Hematopoietic multipotent progenitor cell (in vitro differentiated cells): ENCODE results near the gene STAM2. TPM values are rescaled to one million over a fixed set of nuclear protein-coding genes. Genes with fewer than 3 reads are reported as not detected.
A peak's percentile ranks its signal among the peaks of the same experiment; 100 is the strongest.
"Not testable (repeated sequence)": the region's sequence is repeated elsewhere in the genome, so short reads cannot be mapped to it uniquely, and the experiment has no call there.

Source experiments
- DNase-seq, 3 donors: peaks; one replicate each; pipeline ENCODE4 v3.0.0-alpha.2; 2011 to 2015; ENCODE audit warnings: low read depth in 2 of 3, low spot score in 2 of 3
- total RNA-seq: library from RNA; depleted of rRNA; stranded (reverse); fragments of >200 nt; gene quantifications from one replicate; pipeline ENCODE4 v1.2.3, GENCODE V29; 2012

STAM2 gene
- 13.2 TPM for total RNA-seq

DNA sequence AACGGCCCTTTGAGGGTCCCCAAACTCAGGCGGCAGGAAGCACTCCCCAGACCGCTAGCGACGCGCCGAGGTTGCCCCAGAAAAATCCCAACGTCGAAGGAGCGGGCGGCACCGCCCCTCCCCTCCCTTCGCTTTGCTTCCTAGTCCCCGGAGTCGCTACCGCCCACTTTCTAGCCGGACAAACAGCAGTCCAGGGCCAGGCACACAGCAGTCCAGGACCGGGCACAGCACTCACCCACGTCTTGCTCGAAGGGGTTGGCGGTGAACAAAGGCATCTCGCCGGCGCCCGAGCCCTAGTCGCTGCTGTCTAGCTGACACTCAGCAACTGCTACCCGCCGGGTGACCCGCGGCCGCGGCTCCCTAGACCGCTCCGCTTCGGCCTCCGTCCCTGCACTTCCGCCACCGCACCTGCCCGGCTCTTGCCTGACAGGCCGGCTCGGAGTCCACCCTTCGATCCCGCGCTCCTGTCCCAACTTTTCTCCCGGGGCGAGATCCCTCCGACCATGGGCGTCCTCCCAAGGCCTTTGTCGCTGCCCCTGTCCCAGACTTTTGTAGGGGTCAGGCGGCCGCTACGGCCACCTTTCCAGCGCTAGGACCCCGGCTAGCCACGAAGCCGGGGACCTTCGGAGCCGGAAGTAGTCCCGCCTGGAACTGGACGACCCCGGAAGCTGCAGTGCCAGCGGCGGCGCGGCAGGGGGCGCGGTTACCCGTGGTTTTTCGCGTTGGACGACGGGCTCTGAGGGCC, at the start of gene STAM2:
TSS of gene STAM2 (minus strand) at position 396 of the 745 bp plus-strand sequence. CDS start at position 275, 121 bp downstream.
- peak; percentile 84 to 93 (median 89) for DNase-seq

DNA sequence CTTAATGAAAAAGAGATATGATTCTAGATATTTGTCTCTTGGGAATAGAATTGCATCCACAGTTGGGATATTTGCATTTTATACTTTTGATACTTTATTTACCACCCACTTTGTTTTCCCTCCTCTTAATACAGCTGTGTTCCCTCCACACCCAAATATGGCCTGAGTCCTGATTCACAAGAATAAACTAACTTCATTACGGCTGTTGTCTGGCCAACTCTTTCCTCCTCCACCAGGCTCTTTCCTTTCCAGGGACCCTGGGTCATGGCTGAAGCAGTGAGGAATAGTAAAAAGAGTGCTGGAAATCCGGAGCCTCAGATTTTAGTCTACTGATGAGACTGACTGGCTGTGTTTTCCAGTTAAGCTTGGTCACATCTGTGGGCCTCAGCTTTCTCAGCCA, 48.4 kb upstream of the STAM2 start:
- no peak for DNase-seq

DNA sequence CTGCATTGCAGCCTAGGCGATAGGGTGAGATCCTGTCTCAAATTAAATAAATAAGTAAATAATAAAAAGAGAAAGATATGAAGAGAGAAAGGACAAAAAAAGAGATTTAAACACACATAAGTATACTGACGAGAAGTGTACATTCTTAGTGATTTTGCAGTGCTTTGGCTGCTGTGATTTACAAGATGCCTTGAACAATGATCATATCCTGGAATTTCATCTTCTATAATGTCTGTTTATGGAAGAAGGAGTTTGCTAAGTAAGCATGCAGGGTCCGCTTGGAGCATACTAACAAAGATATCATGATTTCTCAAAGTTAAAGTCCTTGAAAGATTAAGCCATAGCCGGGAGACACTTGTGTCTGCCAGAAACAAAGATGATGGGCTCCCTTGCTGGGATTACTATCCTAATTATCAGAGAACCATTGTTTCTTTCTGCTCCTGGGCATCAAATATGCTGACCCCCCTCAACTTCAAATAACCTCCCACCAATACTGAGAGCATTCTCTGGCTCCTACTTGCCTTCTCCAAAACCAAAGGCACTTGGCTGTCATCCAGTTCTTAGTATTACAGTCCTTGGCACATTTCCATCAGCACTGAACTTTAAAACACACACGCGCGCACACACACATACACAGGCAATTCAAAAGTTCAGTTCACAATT, 47.5 kb upstream of the STAM2 start:
- peak in 2 of 3 donors; percentile 33 to 78 for DNase-seq

DNA sequence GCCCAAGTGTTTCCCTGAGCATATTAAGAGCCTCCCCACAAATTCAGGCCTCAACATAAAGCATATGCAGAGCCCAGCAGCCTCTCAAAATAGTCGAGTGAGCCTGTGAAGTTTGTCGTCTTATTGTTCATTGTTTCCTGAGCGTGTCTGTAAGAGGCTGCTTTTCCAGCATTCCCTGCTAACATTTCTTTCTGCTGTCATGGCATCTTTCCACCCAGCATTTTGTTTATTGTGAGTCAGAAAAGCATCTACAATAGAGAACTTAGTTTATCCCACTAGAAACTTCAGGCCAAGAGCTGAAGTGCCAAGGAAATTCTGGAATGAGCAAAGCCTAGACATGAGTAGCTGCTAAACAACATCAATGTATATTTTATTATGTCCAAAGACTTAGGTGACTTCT, 46.3 kb upstream of the STAM2 start:
- no peak for DNase-seq

- no peak for DNase-seq
Measured at GRCh38 chr2:152219077-152219828, 43.7 kb upstream of the STAM2 start.

DNA sequence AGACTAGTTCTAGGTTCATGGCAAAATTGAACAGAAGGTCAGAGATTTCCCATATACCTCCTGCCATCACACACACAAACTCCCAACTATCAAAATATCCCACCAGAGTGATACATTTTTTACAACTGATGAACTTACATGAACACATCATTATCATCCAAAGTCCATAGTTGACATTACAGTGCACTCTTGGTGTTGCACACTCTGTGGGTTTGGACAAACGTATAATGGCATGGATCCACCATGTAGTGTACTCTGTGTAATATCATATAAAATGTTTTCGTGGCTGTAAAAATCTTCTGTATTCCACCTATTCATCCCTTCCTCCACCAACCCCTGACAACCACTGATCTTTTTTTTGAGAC, 25.9 kb upstream of the STAM2 start:
- no peak for DNase-seq

DNA sequence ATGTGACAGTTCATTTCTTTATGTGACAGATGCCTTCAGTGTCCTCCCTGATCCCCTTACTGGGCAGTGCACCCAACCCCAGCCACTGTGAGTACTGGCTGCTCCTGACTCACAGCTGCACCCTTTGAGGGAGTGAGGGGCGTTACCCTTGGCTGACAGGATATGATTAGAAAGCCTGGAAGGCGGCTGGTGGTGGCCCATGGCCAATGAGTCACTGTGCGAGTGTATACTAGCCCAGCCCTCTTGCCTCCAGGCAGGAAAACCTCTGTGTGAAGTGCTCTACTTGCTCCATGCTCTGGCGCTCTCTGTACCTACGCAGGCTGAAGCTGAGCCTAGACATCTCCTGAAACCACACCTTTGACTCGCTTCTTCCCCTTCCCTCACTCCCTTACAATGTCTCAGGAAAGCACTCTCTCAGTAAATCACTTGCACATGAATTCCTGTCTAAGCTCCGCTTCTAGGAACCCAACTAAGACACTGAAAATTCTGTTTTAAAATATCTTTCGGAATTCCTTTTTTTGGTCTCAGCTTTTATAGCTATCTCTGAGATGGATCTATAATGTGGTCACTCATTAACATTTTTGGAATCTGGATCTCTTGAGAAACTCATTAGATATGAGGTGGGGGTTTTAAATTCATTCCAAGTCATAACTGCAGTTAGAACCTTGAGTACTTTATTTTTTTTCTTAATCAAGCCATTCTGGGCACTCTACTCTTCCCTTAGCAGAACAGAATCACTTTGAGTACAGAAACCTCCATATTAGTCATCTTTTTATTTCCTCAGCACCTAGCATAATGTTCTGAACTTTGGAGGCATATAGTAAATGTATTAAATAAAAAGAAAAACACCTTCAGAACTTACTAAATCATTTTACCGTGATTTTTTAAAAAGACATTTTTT, 25.3 kb upstream of the STAM2 start:
- peak in 1 of 3 donors; percentile 14 for DNase-seq

GRCh38 chr2:152200101-152200500, 24.5 kb upstream of the STAM2 start:
- DNase-seq, result no peak

GRCh38 chr2:152198499-152198898, 22.9 kb upstream of the STAM2 start:
- no peak for DNase-seq

- DNase-seq, result not testable (repeated sequence)
Measured at GRCh38 chr2:152197508-152198284, 22.1 kb upstream of the STAM2 start.

DNA sequence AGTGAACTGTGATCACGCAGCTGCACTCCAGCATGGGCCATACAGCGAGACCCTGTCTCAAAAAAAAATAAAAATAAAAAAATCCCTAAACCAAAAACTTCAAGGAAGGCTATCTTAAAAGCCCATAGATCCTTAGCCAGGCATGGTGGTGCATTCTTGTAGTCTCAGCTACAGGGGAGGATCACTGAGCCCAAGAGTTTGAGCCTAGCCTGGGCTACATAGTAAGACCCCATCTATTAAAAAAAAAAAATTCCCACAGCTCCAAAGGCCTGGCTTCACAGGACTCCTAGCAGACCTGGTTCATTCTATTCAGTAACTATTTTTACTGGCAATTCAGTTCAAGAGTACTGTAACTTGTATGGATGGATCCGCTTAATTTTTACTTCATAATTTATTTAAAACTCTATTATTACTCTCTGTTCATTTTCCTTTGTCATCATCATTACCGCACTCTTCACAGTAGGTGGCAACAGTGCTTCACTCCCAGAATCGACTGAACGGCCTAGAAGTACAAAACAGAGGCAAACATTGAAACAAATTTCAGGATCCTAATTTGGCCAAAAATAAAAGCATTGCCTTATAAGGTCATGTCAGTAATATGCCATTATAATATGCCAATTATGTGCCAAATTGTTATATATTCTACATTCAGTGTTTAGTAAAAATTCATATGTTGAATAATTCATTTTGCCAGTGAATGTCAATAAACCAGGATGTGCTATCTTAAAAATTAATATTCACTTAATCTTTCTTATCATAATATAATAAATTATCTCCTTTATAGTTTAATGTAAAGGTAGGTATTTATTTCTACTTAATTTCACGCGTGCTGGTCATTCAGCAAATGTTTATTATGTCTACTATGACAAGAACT, 14.3 kb upstream of the STAM2 start:
- peak in 2 of 3 donors; percentile 53 to 87 for DNase-seq

- DNase-seq, result not testable (repeated sequence)
Measured at GRCh38 chr2:152186808-152187207, 11.2 kb upstream of the STAM2 start.

GRCh38 chr2:152186262-152186661, 10.7 kb upstream of the STAM2 start:
- DNase-seq, result no peak

DNA sequence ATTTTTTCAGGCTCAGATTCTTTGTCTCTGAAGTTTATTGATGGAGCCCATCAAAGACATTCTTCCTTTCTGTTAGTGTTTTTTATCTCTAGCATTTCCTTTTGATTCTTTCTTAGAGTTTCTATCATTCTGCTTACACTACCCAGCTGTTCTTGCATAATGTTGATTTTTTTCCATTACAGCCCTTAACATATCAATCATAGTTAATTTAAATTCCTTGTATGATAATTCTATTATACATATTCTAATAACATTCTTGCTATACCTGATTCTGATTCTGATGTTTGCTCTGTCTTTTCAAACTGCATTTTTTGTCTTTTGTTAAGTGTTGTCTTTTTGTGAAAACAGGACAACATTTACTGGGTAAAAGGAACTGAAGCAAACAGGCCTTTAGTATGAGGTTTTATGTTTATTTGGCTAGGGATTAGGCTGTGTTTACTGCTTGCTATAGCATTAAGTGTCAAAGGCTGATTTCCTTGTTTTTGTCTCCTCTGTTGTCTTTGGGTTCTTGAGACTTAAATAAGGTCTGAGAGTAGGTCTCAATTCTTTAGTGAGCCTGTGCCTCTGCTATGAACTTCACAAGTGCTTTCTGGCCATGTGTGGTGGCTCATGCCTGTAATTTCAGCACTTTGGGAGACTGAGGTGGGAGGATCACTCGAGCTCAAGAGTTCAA, 8.0 kb upstream of the STAM2 start:
- no peak for DNase-seq

DNA sequence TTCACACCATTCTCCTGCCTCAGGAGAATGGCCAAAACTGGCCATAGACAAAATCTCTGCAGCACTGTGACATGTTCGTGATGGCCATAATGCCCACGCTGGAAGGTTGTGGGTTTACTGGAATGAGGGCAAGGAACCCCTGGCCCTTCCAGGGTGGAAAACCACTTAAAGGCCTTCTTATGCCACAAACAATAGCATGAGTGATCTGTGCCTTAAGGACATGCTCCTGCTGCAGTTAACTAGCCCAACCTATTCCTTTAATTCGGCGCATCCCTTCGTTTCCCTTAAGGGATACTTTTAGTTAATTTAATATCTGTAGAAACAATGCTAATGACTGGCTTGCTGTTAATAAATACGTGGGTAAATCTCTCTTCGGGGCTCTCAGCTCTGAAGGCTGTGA, 2.1 kb upstream of the STAM2 start:
- DNase-seq, result not testable (repeated sequence)

DNA sequence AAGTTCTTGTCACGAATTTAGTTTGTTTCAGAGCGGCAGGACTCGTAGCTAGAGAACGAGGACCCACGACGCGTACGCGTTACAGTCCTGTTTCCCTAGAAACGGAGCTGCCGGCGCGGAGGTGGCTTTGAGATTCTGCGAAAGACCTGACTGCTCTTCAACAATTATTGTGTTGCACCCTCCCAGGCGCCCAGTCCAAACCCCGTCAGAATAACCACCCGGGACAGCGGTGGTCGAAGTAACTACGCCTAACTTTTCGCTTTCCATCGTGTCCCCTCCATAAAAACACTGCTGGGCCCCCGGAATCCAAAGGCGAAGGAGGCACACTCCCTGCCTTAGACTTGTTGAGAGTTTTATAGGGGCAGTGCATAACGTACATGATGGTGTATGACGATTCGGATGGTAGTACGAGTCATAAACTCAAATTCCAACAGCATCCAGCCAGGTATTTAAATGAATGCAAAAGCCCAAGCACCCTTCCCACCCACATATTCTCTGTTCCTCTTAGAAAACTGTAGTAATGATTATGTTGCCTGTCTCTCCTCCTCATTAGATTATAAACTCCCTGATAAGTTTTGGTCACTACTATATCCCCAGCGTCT, 651 bp upstream of the STAM2 start:
- DNase-seq, result no peak

DNA sequence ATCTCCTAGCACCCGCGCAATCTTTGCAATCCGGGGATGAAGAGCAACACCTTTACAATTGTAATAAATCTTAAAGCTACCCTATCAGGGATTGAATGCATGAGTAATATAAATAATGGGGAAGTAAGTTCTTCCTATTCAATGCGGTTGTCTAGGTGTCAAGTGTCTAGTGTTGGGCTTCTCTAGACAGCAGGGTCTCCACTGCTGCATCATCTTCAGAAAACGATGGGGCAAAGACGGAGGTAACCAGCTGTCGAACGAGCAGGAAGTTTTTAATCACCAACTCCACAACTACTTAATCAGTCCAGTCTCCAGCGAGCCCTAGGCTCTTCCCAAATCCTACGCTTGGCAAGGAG, 573 bp downstream of the STAM2 start:
- DNase-seq, result peak in 1 of 3 donors; percentile 71

DNA sequence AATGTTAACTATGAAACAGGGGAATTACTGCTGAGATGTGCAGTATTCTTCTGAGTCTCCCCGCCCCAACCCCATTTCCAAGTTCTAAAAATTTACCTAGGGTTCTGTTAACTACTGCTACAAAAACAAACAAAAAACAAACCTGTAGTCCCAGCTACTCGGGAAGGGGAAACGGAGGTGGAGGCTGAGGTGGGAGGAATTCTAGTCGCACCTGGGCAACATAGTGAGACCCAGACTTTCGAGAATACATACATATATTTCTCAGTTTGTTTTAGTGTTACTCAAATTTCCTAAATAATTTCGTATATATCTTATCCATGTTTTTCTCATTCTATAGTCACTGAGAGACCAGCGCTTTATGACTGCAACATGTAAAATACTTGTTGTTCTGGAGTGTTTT, 989 bp downstream of the STAM2 start:
- DNase-seq, result no peak
